Mammary epithelial cell (primary cell): ENCODE data around the gene DGKD.

Experiments
- EZH2 ChIP-seq: IDR thresholded peaks from 2 replicates; pipeline ENCODE4 v1.6.1; 2012; ENCODE audit warnings: low read length, inconsistent platforms, borderline replicate concordance
- TF ChIP-seq, protein P1 (sequence below), 2 donors: IDR thresholded peaks in 1 of 2; conservative IDR thresholded peaks in 1 of 2; 2 replicates each; pipeline ENCODE4 v1.5.1; 2011 to 2012; ENCODE audit warnings: inconsistent platforms in 2 of 2, low read length in 2 of 2, mild to moderate bottlenecking in 2 of 2, control low read depth in 1 of 2, low read depth in 1 of 2; ENCODE audit not compliant: insufficient read depth in 1 of 2; ENCODE audit errors: extremely low read depth in 1 of 2

DNA sequence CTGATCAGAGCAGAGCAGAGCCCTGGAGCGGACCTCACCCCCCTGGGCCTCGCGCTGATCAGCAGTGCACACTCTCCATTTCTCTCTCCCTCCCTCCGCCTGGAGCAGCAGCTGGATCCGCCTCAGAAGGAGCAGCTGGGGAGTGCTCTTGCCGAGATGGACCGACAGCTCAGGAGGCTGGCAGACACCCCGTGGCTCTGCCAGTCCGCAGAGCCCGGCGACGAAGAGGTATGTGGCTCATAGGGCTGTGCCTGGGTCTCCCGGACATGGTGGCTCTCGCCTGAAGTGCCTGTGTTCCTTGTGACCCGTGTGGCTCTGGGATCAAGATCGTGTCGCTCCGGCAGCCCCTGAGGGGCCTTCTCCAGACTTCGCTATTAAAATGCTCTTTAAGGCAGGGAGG, 109.8 kb downstream of the DGKD start:
- TF ChIP-seq, protein P1, sequence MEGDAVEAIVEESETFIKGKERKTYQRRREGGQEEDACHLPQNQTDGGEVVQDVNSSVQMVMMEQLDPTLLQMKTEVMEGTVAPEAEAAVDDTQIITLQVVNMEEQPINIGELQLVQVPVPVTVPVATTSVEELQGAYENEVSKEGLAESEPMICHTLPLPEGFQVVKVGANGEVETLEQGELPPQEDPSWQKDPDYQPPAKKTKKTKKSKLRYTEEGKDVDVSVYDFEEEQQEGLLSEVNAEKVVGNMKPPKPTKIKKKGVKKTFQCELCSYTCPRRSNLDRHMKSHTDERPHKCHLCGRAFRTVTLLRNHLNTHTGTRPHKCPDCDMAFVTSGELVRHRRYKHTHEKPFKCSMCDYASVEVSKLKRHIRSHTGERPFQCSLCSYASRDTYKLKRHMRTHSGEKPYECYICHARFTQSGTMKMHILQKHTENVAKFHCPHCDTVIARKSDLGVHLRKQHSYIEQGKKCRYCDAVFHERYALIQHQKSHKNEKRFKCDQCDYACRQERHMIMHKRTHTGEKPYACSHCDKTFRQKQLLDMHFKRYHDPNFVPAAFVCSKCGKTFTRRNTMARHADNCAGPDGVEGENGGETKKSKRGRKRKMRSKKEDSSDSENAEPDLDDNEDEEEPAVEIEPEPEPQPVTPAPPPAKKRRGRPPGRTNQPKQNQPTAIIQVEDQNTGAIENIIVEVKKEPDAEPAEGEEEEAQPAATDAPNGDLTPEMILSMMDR (conservative IDR thresholded peaks at IDR 0.05 in 1 of 2, IDR thresholded peaks at IDR 0.05 in 1 of 2; ENCODE audit: extremely low read depth in 1 of 2, insufficient read depth in 1 of 2, low read depth in 1 of 2, low read length in 2 of 2) = no peak
- TF ChIP-seq EZH2 = no peak
